Mesodermal cell (in vitro differentiated cells): ENCODE results near the gene DDX1.

Experiments used
- H3K27ac ChIP-seq: 2 replicates; pipeline ENCODE4 v1.7.0; 2013; ENCODE audit warnings: mild to moderate bottlenecking, low read depth, low read length, moderate library complexity; ENCODE audit not compliant: severe bottlenecking
- H3K36me3 ChIP-seq: 2 replicates; pipeline ENCODE4 v1.7.1; 2013; ENCODE audit warnings: mild to moderate bottlenecking, low read length, moderate library complexity; ENCODE audit not compliant: control insufficient read depth, insufficient read depth
- H3K4me1 ChIP-seq: one replicate; pipeline ENCODE4 v1.7.1; 2013; ENCODE audit warnings: mild to moderate bottlenecking, low read length; ENCODE audit not compliant: insufficient read depth, control insufficient read depth, poor library complexity, severe bottlenecking
- H3K4me3 ChIP-seq: 2 replicates; pipeline ENCODE4 v1.7.0; 2013; ENCODE audit warnings: low read length, control low read depth, mild to moderate bottlenecking; ENCODE audit not compliant: insufficient read depth, poor library complexity, severe bottlenecking; ENCODE audit errors: extremely low read depth
- H3K9me3 ChIP-seq: 2 replicates; pipeline ENCODE4 v1.7.1; 2013; ENCODE audit warnings: mild to moderate bottlenecking, low read length, moderate library complexity; ENCODE audit not compliant: control insufficient read depth
- WGBS, 2 experiments: methylation state at CpG; one replicate each; pipeline ENCODE4 v1.1.5; 2013; ENCODE audit warnings: missing lambda C conversion rate in 2 of 2; ENCODE audit not compliant: insufficient coverage in 2 of 2; 5-methylcytosine and 5-hydroxymethylcytosine counted together

The DDX1 gene

GRCh38 chr2:15563227-15564100 lies 28.2 kb upstream of the DDX1 start:
- Histone ChIP-seq H3K9me3 (no peaks in the 10 kb centered on the region), H3K36me3 (no peaks in the 10 kb centered on the region), H3K4me3 (no peak overlapping the region), H3K27ac (no peak overlapping the region), H3K4me1 (no peaks in the 10 kb centered on the region)
- WGBS, 2 experiments = 90 to 94% methylated on average over 7 of the region's 9 CpGs

GRCh38 chr2:15565392-15565791 lies 26.3 kb upstream of the DDX1 start:
- peaks cover 5% of the 10 kb centered on the region for H3K4me1 ChIP-seq
- no peaks in the 10 kb centered on the region for H3K36me3 ChIP-seq
- no peaks in the 10 kb centered on the region for H3K9me3 ChIP-seq
- H3K27ac ChIP-seq = no peak overlapping the region
- WGBS, 2 experiments = 100% methylated on average over 1 of the region's 3 CpGs; no CpG with 5 or more reads in 1 of the 2 experiments
- H3K4me3 ChIP-seq = no peak overlapping the region

- WGBS, 2 experiments = 20% methylated on average over 1 of the region's 2 CpGs; no CpG with 5 or more reads in 1 of the 2 experiments
- no peaks in the 10 kb centered on the region for H3K9me3 ChIP-seq
Measured at GRCh38 chr2:15565994-15566671, 25.5 kb upstream of the DDX1 start.

GRCh38 chr2:15566912-15567311 lies 24.8 kb upstream of the DDX1 start:
- Histone ChIP-seq H3K4me3 (no peak overlapping the region), H3K4me1 (peaks cover 5% of the 10 kb centered on the region), H3K9me3 (no peaks in the 10 kb centered on the region), H3K27ac (no peak overlapping the region), H3K36me3 (no peaks in the 10 kb centered on the region)
- WGBS, 2 experiments = 80 to 82% methylated on average over 3 to 6 of the region's 6 CpGs

More at GRCh38 chr2:15565994-15566671, 25.5 kb upstream of the DDX1 start:
- Histone ChIP-seq H3K4me3 (no peak overlapping the region), H3K36me3 (no peaks in the 10 kb centered on the region), H3K27ac (no peak overlapping the region), H3K4me1 (peaks cover 5% of the 10 kb centered on the region)

GRCh38 chr2:15568874-15569273 lies 22.8 kb upstream of the DDX1 start:
- H3K4me1 ChIP-seq = peaks cover 5% of the 10 kb centered on the region
- WGBS, 2 experiments = 94% methylated on average over 6 of the region's 12 CpGs
- no peak overlapping the region for H3K27ac ChIP-seq

GRCh38 chr2:15570104-15570503 lies 21.6 kb upstream of the DDX1 start:
- 78 to 87% methylated on average over 2 to 4 of the region's 5 CpGs for WGBS, 2 experiments
- peaks cover 5% of the 10 kb centered on the region for H3K4me1 ChIP-seq
- no peak overlapping the region for H3K27ac ChIP-seq
- no peaks in the 10 kb centered on the region for H3K9me3 ChIP-seq
- H3K4me3 ChIP-seq = no peak overlapping the region
- no peaks in the 10 kb centered on the region for H3K36me3 ChIP-seq

More at GRCh38 chr2:15568874-15569273, 22.8 kb upstream of the DDX1 start:
- no peaks in the 10 kb centered on the region for H3K36me3 ChIP-seq
- H3K9me3 ChIP-seq = no peaks in the 10 kb centered on the region
- no peak overlapping the region for H3K4me3 ChIP-seq

- H3K4me1 ChIP-seq = peaks cover 5% of the 10 kb centered on the region
- WGBS, 2 experiments = 78 to 92% methylated on average over 2 to 3 of the region's 3 CpGs
- H3K27ac ChIP-seq = no peak overlapping the region
- H3K9me3 ChIP-seq = no peaks in the 10 kb centered on the region
- no peak overlapping the region for H3K4me3 ChIP-seq
- H3K36me3 ChIP-seq = no peaks in the 10 kb centered on the region
Measured at GRCh38 chr2:15571729-15572128, 19.9 kb upstream of the DDX1 start.

GRCh38 chr2:15577071-15577735 lies 14.5 kb upstream of the DDX1 start:
- Histone ChIP-seq H3K4me1 (peaks cover 24% of the 10 kb centered on the region), H3K4me3 (no peak overlapping the region), H3K9me3 (peaks cover 1% of the 10 kb centered on the region), H3K27ac (no peak overlapping the region), H3K36me3 (no peaks in the 10 kb centered on the region)
- WGBS, 2 experiments = 31 to 36% methylated on average over 7 of the region's 7 CpGs

- H3K4me3 ChIP-seq = no peak overlapping the region
- WGBS, 2 experiments = 22 to 67% methylated on average over 1 of the region's 1 CpG
- H3K36me3 ChIP-seq = no peaks in the 10 kb centered on the region
- peak overlapping the region; percentile 86 for H3K27ac ChIP-seq
- H3K4me1 ChIP-seq = peaks cover 26% of the 10 kb centered on the region
- peaks cover 3% of the 10 kb centered on the region for H3K9me3 ChIP-seq
Measured at GRCh38 chr2:15579641-15580040, 12.0 kb upstream of the DDX1 start.

- H3K4me3 ChIP-seq = no peak overlapping the region
- WGBS, 2 experiments = 96 to 100% methylated on average over 1 to 2 of the region's 2 CpGs
- peaks cover 26% of the 10 kb centered on the region for H3K4me1 ChIP-seq
- H3K36me3 ChIP-seq = no peaks in the 10 kb centered on the region
- peaks cover 9% of the 10 kb centered on the region for H3K9me3 ChIP-seq
- no peak overlapping the region for H3K27ac ChIP-seq
Measured at GRCh38 chr2:15580451-15580850, 11.2 kb upstream of the DDX1 start.
